Stimulated activated CD4-positive, alpha-beta T cell treated with anti-CD3 and anti-CD28 coated beads, Interleukin-12 subunit alpha, Interleukin-12 subunit beta, amount 100 ng/mL, for 24 hours (primary cell): ENCODE results near the gene MN1.

Experiments used
- DNase-seq, 2 experiments: peaks; one replicate each; pipeline ENCODE4 v3.0.0-alpha.2; 2020; ENCODE audit warnings: low read depth in 2 of 2

MN1 gene

DNA sequence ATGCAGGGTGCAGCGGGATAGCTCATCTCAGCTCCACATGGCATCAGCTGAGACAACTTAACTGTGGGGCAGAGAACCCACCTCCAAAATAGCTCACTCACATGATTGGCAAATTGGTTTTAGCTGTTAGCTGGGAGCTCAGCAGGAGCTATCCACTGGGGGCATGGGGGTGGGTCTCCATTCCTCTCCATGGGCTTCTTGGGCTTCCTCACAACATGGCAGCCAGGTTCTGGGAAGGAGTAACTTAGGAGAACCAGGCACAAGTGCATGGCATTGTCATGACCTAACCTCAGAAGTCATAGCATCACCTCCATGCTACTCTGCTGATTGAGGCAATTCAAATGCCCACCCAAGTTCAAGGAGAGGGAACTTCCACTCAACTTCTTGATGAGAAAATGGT, 85.5 kb downstream of the MN1 start:
- DNase-seq: no peak

- DNase-seq: no peak
Measured at GRCh38 chr22:27715106-27715505, 86.5 kb downstream of the MN1 start.

GRCh38 chr22:27714068-27714467, 87.5 kb downstream of the MN1 start:
- no peak for DNase-seq

DNA sequence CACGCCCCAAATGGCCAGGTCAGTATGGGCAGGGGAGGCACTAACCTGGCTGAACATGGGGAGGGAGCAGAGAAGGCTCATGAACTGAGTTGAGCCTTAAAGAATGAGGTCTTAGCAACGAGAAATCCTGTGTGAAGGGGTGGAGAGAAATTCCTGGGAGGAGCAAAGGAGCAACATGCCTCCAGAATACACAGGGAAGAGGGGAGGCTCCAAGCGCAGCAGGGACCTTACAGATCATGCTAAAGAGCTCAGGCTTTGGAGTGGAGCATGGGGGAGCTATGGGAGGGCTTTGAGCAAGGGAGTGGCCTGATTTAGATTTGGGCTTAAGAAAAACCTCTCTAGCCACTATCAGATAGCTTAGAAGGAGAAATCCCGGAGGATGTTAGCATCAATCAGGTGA, 88.1 kb downstream of the MN1 start:
- DNase-seq: no peak

GRCh38 chr22:27711756-27712155, 89.8 kb downstream of the MN1 start:
- no peak for DNase-seq

- no peak for DNase-seq
Measured at GRCh38 chr22:27711012-27711411, 90.5 kb downstream of the MN1 start.

- no peak for DNase-seq
Measured at GRCh38 chr22:27709919-27710675, 91.5 kb downstream of the MN1 start.

- DNase-seq: no peak
Measured at GRCh38 chr22:27706489-27706888, 95.1 kb downstream of the MN1 start.

DNA sequence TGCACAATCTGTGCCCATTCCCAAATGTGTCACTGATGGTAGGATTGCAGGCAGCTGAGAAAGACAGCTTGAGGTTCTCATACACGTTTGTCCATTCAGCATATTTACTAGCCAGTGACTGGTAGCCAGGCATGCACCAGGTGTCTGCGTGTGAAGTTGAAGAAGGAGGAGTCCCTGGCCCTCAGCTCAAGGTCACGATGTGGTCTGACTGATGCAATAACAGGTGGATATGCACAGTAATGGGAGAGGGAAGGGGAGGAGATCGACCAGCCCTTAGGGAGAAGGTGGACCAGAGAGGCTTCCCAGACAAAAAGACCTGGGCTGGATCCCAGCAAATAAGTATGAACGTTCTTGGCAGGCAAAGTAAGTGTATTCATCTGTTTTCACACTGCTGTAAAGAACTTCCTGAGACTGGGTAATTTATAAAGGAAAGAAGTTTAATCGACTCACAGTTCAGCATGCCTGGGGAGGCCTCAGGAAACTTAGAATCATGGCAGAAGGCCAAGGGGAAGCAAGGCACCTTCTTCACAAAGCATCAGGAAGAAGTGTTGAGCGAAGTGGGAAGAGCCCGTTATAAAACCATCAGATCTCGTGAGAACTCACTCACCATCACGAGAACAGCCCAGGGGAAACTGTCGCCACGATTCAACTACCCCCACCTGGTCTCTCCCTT, 96.0 kb downstream of the MN1 start:
- DNase-seq: no peak

DNA sequence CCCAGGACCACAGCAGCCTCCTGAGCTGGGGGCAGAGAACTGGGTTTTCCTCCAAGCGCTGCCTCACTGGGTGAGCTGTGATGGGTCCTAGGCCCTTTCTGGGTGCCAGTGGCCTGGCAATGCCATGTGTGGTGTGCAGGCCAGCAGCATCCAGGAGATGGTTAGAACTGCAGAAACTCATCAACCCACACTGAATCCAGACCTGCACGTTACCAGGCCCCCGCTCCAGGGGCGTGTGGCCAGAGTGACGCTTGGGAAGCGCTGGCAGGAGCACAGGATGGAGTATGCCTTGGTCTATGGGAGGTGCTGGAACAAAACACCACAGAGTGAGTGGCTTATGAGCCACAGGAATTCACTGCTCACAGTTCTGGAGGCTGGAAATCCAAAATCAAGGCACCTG, 97.0 kb downstream of the MN1 start:
- DNase-seq: no peak

DNA sequence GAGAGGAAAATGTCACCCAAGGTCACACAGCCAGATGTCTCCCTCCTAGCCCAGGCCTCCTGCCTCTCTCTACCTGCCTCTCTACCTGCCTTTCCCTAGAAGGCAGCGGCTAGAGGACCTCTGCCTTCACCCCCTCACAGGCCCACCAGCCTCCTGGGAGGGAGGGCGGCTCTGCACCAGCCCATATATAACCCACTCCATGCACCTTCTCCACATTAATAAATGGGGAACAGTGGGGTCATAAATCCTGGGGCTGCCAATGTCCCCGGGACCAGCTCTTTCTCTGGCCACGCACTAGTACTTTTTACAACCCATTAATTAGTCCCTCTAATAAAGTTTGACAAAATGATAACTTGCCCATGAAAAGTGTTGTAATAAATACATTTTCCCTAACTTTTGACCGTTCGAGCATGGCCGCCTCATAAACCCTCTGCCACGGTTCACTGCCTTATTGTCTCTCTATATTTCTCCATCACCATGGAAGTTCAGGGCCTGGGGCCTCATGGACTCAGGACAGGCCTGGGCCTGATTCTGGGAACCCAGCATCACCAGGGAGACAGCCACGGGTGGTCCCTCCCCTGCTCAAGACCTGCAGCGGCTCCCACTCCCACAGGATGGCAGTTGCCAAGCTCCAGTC, 102.1 kb downstream of the MN1 start:
- DNase-seq: no peak

GRCh38 chr22:27698813-27699212, 102.7 kb downstream of the MN1 start:
- DNase-seq: no peak
